Ishikawa (cell line): Measurements from ENCODE around the gene AKR1B1.

Experiments used
- CEBPB ChIP-seq: IDR thresholded peaks from 2 replicates; pipeline ENCODE4 v1.6.1; 2012
- CREB1 ChIP-seq: IDR thresholded peaks from 2 replicates; pipeline ENCODE4 v1.6.1; 2012; ENCODE audit warnings: low read depth
- EGR1 ChIP-seq: IDR thresholded peaks from 2 replicates; pipeline ENCODE4 v1.6.1; 2012
- EP300 ChIP-seq: IDR thresholded peaks from 2 replicates; pipeline ENCODE4 v1.6.1; 2012; ENCODE audit warnings: borderline replicate concordance
- FOXM1 ChIP-seq: IDR thresholded peaks from 2 replicates; pipeline ENCODE4 v1.6.1; 2012; ENCODE audit warnings: low read depth, borderline replicate concordance
- NFIC ChIP-seq: IDR thresholded peaks from 2 replicates; pipeline ENCODE4 v1.6.1; 2012
- REST ChIP-seq: IDR thresholded peaks from 2 replicates; pipeline ENCODE4 v1.6.1; 2012; ENCODE audit warnings: low read depth, mild to moderate bottlenecking
- TAF1 ChIP-seq: IDR thresholded peaks from 2 replicates; pipeline ENCODE4 v1.6.1; 2012; ENCODE audit warnings: low read depth, mild to moderate bottlenecking
- TCF12 ChIP-seq: IDR thresholded peaks from 2 replicates; pipeline ENCODE4 v1.6.1; 2012; ENCODE audit warnings: low read depth
- TEAD4 ChIP-seq: IDR thresholded peaks from 2 replicates; pipeline ENCODE4 v1.6.1; 2012
- TF ChIP-seq, protein P1 (sequence below): IDR thresholded peaks from 2 replicates; pipeline ENCODE4 v1.6.1; 2012
- TF ChIP-seq, protein P2 (sequence below): IDR thresholded peaks from 2 replicates; pipeline ENCODE4 v1.6.1; 2012

Gene AKR1B1

DNA sequence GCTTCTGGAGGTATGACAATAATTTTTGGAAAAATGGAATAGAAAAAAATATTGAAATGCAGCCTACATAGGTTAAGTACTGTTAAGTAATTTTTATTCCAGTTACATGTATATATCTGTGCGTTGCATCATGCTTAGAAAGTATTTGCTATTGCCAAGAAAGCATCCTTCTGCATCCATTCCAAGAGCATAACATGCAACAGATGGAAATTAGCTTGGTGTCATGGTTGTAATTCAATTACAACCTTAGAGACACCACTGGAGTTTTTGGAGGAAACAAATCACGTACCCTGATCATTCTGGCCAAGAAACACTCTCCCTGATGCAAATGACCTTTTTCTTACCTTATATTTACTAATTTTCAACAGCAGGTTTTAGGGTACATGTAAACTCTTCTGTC lies 1.7 kb downstream of the AKR1B1 start:
- TF ChIP-seq FOXM1 (no peak), TAF1 (no peak), EGR1 (no peak), TCF12 (no peak), REST (no peak), CEBPB (no peak)
- TF ChIP-seq, protein P1, sequence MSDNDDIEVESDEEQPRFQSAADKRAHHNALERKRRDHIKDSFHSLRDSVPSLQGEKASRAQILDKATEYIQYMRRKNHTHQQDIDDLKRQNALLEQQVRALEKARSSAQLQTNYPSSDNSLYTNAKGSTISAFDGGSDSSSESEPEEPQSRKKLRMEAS: no peak
- TF ChIP-seq, protein P2, sequence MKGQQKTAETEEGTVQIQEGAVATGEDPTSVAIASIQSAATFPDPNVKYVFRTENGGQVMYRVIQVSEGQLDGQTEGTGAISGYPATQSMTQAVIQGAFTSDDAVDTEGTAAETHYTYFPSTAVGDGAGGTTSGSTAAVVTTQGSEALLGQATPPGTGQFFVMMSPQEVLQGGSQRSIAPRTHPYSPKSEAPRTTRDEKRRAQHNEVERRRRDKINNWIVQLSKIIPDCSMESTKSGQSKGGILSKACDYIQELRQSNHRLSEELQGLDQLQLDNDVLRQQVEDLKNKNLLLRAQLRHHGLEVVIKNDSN: no peak

DNA sequence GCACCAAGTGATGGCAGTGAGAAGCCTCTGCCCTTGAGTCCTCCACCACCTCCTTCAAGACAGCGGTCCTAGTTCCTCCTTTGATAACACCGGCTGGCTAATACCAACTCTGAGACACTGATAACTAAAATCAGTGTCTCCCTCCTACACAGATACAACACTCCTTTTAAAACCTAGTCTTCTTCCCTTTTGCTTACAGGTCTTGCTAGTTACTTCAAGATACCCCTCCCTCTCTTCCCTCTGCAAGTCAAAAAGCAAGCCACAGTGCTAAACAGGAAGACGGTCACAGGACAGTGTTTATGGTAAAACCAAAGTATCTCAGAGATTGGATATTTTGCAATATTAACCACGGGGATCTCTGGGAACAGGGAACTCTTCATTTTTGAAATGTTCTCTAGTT lies 4.6 kb downstream of the AKR1B1 start:
- no peak for TF ChIP-seq FOXM1
- TF ChIP-seq NFIC: no peak
- TF ChIP-seq TCF12: no peak
- no peak for TF ChIP-seq EGR1
- no peak for TF ChIP-seq CEBPB

- TF ChIP-seq, protein P1: no peak
- no peak for TF ChIP-seq TAF1
- TF ChIP-seq, protein P2: no peak
- no peak for TF ChIP-seq CEBPB
- no peak for TF ChIP-seq NFIC
- no peak for TF ChIP-seq TEAD4
- TF ChIP-seq CREB1: no peak
- TF ChIP-seq EP300: no peak
- TF ChIP-seq FOXM1: no peak
- no peak for TF ChIP-seq TCF12
- no peak for TF ChIP-seq REST
These were observed 5.4 kb downstream of the AKR1B1 start for GRCh38 chr7:134453518-134453917.

DNA sequence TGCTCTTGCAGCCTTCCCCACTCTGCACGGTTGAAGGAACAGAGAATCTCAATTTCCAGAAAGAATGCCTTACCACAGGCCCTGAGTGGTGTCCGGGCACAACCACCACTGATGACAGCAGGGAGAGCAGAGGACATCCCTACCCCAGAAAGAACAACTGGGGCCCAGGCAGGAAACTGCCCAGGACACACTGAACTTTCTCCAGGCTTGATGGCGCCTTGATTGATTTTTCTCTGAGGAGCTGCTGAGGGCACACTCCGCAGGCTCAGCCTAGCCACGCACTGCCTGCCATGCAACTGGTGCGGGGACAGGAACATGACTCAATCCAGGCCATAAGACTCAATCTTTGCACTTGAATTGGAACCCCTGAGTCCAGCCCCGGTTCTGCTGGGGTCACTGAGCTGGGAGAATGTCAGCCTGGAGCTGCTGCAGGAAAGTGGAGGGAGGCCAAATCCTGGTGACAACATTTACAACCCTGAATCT lies 5.9 kb downstream of the AKR1B1 start:
- TF ChIP-seq TEAD4 (no peak), TAF1 (no peak), REST (no peak), EGR1 (no peak)

GRCh38 chr7:134452419-134452838 lies 6.5 kb downstream of the AKR1B1 start:
- no peak for TF ChIP-seq CREB1
- TF ChIP-seq EP300: no peak
- TF ChIP-seq, protein P1: no peak
- no peak for TF ChIP-seq REST
- no peak for TF ChIP-seq NFIC
